Left colon (tissue), 2 donors: Measurements from ENCODE around the gene CELSR1. TPM values are rescaled to one million over a fixed set of nuclear protein-coding genes. Genes with fewer than 3 reads are reported as not detected.
A peak's percentile ranks its signal among the peaks of the same experiment; 100 is the strongest.

Experiments
- ATAC-seq: fragments of 200-7000 bp; cut with Tn5 transposase; one replicate; pipeline ENCODE4 v1.9.1; 2020; ENCODE audit warnings: mild to moderate bottlenecking, moderate library complexity
- DNase-seq, 2 donors: peaks; one replicate each; pipeline ENCODE4 v3.0.0-alpha.2; 2020
- intact Hi-C, 2 donors: fragments of 100-400 bp; cut with DNase I in 1 of 2; cut with micrococcal nuclease in 1 of 2; formaldehyde crosslinking; loops; one replicate each; pipeline versions ENCODE4 v1.11.2 to v1.14.0; 2022; cut with DNase I, micrococcal nuclease
- total RNA-seq, 2 donors: library from RNA; stranded (reverse); fragmentation: NEBNext Ultra II Directional; extraction: Animal tissue kit (Norgen Biotek cat#: 25700); gene quantifications; one replicate each; pipeline ENCODE4 v1.2.1, GENCODE V29; 2021
- donor health status: DM: no; HTN: no; CAD: no.
- donor health status: DM: yes; HTN: yes; CAD: no.

CELSR1 gene
- total RNA-seq, 2 donors from 2014 or later, result 1.8 to 4.9 TPM

- ATAC-seq, result no peak
- intact Hi-C loops, result loop anchor here (5.0 to 10.0 kb wide), 2 partner anchors 172 to 175 kb away; no protein-coding TSS in a partner anchor
- peak in 1 of 2 donors; percentile 46 for DNase-seq
These were observed 167.5 kb downstream of the CELSR1 start for GRCh38 chr22:46369716-46370583.

- no peak for DNase-seq
These were observed 168.3 kb downstream of the CELSR1 start for GRCh38 chr22:46368871-46369715.

GRCh38 chr22:46368422-46368821 lies 169.0 kb downstream of the CELSR1 start:
- ATAC-seq (no peak), DNase-seq (no peak)
- intact Hi-C loops, result loop anchor here (5.0 to 10.0 kb wide), 2 partner anchors 174 to 176 kb away; no protein-coding TSS in a partner anchor

More at GRCh38 chr22:46368871-46369715, 168.3 kb downstream of the CELSR1 start:
- ATAC-seq, result no peak
- intact Hi-C loops, result loop anchor here (5.0 to 10.0 kb wide), 2 partner anchors 173 to 176 kb away; no protein-coding TSS in a partner anchor

GRCh38 chr22:46367707-46368191 lies 169.7 kb downstream of the CELSR1 start:
- ATAC-seq, result peak; percentile 72

GRCh38 chr22:46366801-46367706 lies 170.4 kb downstream of the CELSR1 start:
- intact Hi-C loops, result loop anchor here (5.0 to 10.0 kb wide), 2 partner anchors 175 to 178 kb away; no protein-coding TSS in a partner anchor
- DNase-seq (no peak), ATAC-seq (no peak)

More at GRCh38 chr22:46367707-46368191, 169.7 kb downstream of the CELSR1 start:
- peak; percentile 57 to 89 for DNase-seq
- intact Hi-C loops, result loop anchor here (5.0 to 10.0 kb wide), 2 partner anchors 175 to 177 kb away; no protein-coding TSS in a partner anchor

GRCh38 chr22:46366327-46366731 lies 171.1 kb downstream of the CELSR1 start:
- DNase-seq, result no peak
- ATAC-seq, result no peak
- intact Hi-C loops, result loop anchor here (5.0 to 10.0 kb wide), 2 partner anchors 176 to 178 kb away; no protein-coding TSS in a partner anchor

GRCh38 chr22:46365166-46365624 lies 172.2 kb downstream of the CELSR1 start:
- no peak for DNase-seq
- intact Hi-C loops, result loop anchor here (5.0 to 10.0 kb wide), 2 partner anchors 177 to 180 kb away; no protein-coding TSS in a partner anchor
- ATAC-seq, result no peak

GRCh38 chr22:46364341-46365165 lies 172.9 kb downstream of the CELSR1 start:
- intact Hi-C loops, result loop anchor here (5.0 to 10.0 kb wide), 2 partner anchors 178 to 180 kb away; no protein-coding TSS in a partner anchor
- DNase-seq, result no peak
- no peak for ATAC-seq

- DNase-seq (no peak), ATAC-seq (no peak)
- intact Hi-C loops, result loop anchor here in 1 of 2 donors (10.0 kb wide), 1 partner anchor 181 kb away; no protein-coding TSS in a partner anchor
These were observed 173.7 kb downstream of the CELSR1 start for GRCh38 chr22:46363611-46364321.

- no peak for ATAC-seq
- no peak for DNase-seq
- intact Hi-C loops, result loop anchor here in 1 of 2 donors (10.0 kb wide), 1 partner anchor 182 kb away; no protein-coding TSS in a partner anchor
These were observed 174.4 kb downstream of the CELSR1 start for GRCh38 chr22:46362934-46363515.

- DNase-seq, result no peak
- intact Hi-C loops, result loop anchor here in 1 of 2 donors (10.0 kb wide), 1 partner anchor 182 kb away; no protein-coding TSS in a partner anchor
- no peak for ATAC-seq
These were observed 175.1 kb downstream of the CELSR1 start for GRCh38 chr22:46362203-46362933.

GRCh38 chr22:46361826-46362202 lies 175.6 kb downstream of the CELSR1 start:
- DNase-seq (no peak), ATAC-seq (no peak)
- intact Hi-C loops, result loop anchor here in 1 of 2 donors (10.0 kb wide), 1 partner anchor 183 kb away; no protein-coding TSS in a partner anchor

- DNase-seq (no peak), ATAC-seq (no peak)
- intact Hi-C loops, result loop anchor here in 1 of 2 donors (10.0 kb wide), 1 partner anchor 184 kb away; no protein-coding TSS in a partner anchor
These were observed 176.5 kb downstream of the CELSR1 start for GRCh38 chr22:46360891-46361290.

GRCh38 chr22:46360097-46360496 lies 177.3 kb downstream of the CELSR1 start:
- intact Hi-C loops, result loop anchor here in 1 of 2 donors (10.0 kb wide), 1 partner anchor 185 kb away; no protein-coding TSS in a partner anchor
- no peak for ATAC-seq
- no peak for DNase-seq

- intact Hi-C loops, result no loop called here
- DNase-seq (no peak), ATAC-seq (no peak)
These were observed 178.1 kb downstream of the CELSR1 start for GRCh38 chr22:46359362-46359761.
